C4-2B (cell line): ENCODE data around the gene NKAP.
"Not testable (repeated sequence)": the region's sequence is repeated elsewhere in the genome, so short reads cannot be mapped to it uniquely, and the experiment has no call there.

ENCODE experiments used
- H3K27ac ChIP-seq: fragments of 450-650 bp; 2 replicates; pipeline ENCODE4 v1.5.1; 2017
- ZFX ChIP-seq: fragments of 450-650 bp; IDR thresholded peaks from 2 replicates; pipeline ENCODE4 v1.6.1; 2017
- TF ChIP-seq, protein P1 (sequence below): fragments of 450-650 bp; conservative IDR thresholded peaks from 2 replicates; pipeline ENCODE4 v1.5.1; 2017; ENCODE audit warnings: mild to moderate bottlenecking

NKAP gene

GRCh38 chrX:119948381-119948780, 4.8 kb upstream of the NKAP start:
- TF ChIP-seq ZFX = no peak
- TF ChIP-seq, protein P1, sequence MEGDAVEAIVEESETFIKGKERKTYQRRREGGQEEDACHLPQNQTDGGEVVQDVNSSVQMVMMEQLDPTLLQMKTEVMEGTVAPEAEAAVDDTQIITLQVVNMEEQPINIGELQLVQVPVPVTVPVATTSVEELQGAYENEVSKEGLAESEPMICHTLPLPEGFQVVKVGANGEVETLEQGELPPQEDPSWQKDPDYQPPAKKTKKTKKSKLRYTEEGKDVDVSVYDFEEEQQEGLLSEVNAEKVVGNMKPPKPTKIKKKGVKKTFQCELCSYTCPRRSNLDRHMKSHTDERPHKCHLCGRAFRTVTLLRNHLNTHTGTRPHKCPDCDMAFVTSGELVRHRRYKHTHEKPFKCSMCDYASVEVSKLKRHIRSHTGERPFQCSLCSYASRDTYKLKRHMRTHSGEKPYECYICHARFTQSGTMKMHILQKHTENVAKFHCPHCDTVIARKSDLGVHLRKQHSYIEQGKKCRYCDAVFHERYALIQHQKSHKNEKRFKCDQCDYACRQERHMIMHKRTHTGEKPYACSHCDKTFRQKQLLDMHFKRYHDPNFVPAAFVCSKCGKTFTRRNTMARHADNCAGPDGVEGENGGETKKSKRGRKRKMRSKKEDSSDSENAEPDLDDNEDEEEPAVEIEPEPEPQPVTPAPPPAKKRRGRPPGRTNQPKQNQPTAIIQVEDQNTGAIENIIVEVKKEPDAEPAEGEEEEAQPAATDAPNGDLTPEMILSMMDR = peak; percentile 52

DNA sequence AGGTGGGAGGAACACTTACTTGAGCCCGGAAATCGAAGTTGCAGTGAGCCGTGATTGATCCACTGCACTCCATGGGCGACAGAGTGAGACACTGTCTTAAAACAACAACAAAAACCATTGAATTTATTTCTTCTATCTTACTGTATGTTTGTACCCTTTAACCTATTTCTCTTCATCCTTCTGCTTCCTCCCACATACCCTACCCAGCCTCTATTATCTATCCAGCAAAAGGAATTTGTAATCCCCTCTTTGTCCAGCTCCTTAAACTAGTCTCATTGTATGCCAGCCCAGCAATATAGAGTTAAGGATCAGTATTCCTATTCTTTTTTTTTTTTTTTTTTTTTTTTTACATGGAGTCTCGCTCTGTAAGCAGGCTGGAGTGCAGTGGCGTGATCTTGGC, 1.9 kb upstream of the NKAP start:
- TF ChIP-seq, protein P1 = no peak
- no peak for TF ChIP-seq ZFX
- no peak overlapping the region for H3K27ac ChIP-seq

More at GRCh38 chrX:119948381-119948780, 4.8 kb upstream of the NKAP start:
- H3K27ac ChIP-seq = no peak overlapping the region

GRCh38 chrX:119942831-119943184, 743 bp downstream of the NKAP start:
- TF ChIP-seq, protein P1 = no peak
- TF ChIP-seq ZFX = no peak

DNA sequence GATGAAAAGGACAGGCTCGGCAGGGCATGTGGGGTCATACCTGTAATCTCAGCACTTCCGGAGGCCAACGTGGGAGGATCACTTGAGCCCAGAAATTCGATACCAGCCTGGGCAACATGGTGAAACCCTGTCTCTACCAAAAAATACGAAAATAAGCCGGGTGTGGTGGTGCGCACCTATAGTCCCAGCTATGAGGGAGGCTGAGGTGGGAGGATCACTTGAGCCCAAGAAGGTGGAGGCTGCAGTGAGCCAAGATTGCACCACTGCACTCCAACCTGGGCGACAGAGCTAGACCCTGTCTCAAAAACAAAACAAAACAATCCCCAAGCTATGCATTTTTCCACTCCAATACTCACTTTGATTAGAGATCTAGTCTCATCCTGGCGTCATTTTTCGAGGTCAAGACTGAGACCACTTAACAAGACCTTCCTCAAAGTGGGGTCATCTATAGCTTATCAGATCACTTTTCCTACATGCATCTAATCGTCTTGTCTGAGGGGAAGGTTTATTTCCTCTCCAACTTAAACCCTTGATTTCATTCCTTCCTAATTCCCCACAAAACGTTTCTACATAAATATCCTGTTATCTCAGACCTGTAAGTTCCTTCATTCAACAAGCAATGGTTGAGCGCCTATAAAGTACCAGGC, 1.3 kb downstream of the NKAP start:
- peak overlapping the region; percentile 77; the same call in 1 of the 2 replicates for H3K27ac ChIP-seq
- TF ChIP-seq ZFX = no peak
- TF ChIP-seq, protein P1 = no peak

More at GRCh38 chrX:119942831-119943184, 743 bp downstream of the NKAP start:
- H3K27ac ChIP-seq = peak overlapping the region; percentile 77

DNA sequence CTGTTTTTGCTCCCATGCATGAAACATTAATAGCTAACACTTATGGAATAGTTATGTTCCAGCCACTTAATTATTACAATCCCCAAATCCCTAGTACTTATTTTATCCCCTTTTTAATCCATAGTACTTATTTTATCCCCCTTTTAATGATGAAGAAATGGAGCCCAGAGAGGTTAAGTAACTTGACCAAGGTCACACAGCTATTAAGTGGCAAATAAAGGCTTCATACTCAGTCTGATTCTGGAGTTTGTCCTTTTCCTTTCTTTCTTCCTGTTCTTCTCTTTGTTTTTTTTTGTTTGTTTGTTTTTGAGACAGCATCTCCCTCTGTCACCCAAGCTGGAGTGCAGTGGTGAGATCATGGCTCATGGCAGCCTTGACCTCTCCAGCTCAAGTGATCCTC, 2.2 kb downstream of the NKAP start:
- TF ChIP-seq ZFX = no peak
- TF ChIP-seq, protein P1 = no peak
- H3K27ac ChIP-seq = no peak overlapping the region

DNA sequence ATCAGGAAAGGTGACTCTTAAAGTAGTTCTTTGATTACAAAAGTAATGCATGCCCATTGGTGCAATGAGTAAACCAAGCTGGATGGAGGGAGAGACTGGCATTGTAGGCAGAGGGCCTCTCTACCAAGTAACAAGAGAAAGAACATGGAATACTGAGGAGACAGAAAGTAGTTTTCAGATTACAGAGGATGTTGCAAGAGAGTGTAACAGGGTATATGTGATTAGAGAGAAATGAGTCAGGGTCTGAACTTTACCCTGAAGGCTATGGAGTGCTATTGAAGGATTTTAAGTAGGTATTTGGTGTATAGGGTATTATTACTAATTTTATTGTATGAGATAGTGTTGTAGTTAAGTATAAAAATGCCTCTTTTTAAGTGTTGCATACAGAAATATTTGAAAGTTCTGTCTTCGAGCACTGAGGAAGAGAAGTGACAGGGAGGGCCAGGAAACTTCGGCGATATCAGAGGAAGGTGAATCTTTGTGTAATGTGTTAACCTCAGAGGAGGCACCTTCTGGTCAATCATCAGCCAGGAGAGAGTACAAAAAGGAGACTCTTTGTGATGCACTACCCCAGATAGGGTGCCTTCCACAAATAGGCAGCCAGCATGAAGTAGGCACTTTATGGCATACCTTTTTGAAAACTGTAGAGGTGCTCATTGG, 8.2 kb downstream of the NKAP start:
- TF ChIP-seq, protein P1 = no peak
- TF ChIP-seq ZFX = no peak
- H3K27ac ChIP-seq = no peak overlapping the region

- H3K27ac ChIP-seq = not testable (repeated sequence)
Observed at GRCh38 chrX:119922391-119922790, 21.2 kb downstream of the NKAP start.
